ENCODE data around the gene OR1L6.

Gene OR1L6, protein sequence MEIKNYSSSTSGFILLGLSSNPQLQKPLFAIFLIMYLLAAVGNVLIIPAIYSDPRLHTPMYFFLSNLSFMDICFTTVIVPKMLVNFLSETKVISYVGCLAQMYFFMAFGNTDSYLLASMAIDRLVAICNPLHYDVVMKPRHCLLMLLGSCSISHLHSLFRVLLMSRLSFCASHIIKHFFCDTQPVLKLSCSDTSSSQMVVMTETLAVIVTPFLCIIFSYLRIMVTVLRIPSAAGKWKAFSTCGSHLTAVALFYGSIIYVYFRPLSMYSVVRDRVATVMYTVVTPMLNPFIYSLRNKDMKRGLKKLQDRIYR

DNA sequence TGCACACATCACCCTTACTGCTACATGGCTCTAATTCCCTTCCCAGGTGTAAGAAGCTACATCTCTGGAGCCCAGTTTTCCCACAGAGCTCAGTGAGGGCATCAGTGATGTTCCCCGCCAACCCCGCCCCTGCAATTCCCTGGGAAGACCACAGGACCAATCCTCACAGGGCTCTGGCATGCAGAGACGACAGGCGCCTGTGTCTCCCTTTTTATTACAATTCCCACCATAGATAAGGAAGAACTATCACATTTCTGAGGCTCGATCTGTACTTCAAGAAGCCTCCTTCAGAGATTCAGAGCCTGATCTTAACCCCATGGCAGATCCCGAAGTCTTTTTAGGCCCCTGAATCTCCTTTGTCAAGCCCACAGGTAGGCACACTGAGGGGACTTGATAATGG lies at the start of gene OR1L6:
Gene OR1L6 (plus strand): TSS at position 301 of the 400 bp plus-strand sequence. CDS start 7,545 bp downstream, outside the sequence.
- no peak for DNase-seq (ENCODE audit: low read depth in 3 of 3)

DNA sequence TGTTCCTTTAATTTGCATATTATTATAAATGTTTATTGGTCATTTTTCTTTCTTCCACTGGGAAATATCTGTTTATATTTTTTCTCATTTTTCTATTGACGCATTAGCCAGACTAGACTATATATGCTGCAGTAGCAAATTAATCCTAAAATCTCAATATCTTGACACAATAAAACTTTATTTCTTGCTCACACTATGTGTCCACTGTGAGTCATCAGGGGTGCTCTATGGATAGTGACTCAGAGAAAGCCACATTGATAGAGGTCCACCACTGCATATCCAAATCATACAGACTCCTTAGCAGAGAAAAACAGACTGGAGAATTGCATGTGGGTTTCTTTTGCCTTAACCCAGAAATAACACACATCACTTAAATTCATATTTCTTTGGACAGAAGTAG lies 46.4 kb upstream of the OR1L6 start:
- no peak for DNase-seq (ENCODE audit: low read depth in 3 of 3)

DNA sequence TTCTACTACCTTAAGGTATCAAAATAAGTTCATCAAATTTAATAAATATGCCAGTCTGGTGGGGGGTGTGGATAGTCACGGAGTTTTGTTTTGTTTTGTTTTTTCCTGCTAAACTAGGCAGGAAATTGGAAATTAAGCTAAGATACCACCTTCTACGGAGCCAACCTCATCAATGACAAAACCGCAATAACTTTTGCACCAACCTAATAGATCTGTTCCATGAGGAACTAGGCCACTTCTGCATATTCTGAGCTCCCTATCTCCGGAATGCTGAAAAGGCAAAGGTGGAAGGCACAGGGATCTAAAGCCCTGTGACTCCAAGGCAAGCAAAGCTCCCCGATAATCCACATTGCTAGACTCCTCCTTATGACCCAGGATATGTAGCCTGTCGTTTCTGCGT lies 24.1 kb upstream of the OR1L6 start:
- no peak for DNase-seq (ENCODE audit: low read depth in 3 of 3)

DNA sequence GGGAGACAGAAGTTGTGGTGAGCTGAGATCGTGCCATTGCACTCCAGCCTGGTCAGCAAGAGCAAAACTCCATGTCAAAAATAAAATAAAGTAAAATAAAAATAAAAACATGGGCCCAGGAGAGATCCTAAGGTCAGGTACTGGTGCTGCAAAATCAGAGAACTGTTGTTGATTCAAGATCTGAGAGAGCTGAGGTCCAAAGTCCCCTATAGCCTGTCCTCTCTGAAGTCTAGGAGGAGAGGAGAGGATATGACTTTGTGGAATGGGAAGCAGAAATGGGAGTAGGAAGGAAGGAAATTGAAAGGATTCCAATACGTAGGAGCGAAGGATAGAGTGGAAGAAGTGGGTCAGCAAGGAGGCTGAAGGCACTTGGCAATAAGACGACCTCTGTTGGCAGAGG lies 22.9 kb upstream of the OR1L6 start:
- DNase-seq (ENCODE audit: low read depth in 3 of 3): no peak

DNA sequence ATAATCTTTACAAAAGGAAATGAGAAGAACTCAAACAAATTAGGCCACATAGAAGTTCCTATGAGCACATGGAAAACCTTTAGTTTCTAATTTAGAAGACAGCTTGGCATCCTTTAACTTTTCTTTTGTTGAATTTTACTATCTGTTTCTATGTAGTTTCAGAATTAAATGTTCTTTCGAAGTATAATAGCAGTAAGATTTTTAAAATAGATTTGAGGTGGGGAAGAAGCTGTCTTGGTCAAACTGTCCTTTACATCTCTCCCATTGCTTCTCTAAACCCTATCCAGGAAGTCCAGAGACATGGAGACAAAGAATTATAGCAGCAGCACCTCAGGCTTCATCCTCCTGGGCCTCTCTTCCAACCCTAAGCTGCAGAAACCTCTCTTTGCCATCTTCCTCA lies 18.4 kb upstream of the OR1L6 start, which contains the start of gene OR1L4:
Gene OR1L4 (plus strand): TSS at position 301 of the 400 bp plus-strand sequence. CDS start 0 bp downstream, at position 301.
- DNase-seq (ENCODE audit: low read depth in 3 of 3): no peak

DNA sequence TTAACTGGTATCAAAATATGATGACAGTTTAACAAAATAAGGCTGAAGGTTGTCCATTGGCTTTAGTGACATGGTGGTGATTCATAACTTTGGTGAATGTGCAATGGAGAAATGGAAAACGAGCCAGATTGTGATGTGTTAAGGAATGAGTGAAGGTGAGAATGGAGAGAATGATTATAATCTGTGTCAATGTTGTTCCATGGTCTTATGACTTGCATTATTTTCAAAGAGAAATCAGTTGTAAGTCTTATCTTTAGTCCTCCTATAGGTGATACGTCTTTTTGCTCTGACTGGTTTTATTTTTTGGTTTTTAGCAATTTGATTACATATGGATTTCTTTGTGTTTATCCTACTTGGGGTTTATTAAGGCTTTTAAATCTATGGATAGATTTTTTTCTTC lies 12.7 kb downstream of the OR1L6 start:
- no peak for DNase-seq (ENCODE audit: low read depth in 3 of 3)

DNA sequence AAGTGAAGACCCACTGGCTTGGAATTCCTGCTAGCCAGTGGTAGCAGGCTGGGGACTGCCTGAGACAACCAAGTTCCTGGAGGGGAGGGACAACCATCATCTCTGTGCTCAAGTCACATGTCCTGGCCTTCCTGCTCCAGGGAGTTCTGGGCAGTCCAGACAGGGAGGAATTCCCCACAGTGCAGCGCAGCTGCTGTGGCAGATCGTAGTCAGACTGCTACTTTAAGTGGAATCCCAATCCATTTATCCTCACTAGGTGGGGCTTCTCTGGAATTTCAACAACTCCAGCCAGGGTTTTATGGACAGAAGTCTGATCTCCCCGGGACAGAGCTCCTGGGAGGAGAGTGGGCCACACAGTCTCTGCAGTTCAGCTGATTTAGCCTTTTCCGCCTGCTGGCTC lies 25.7 kb downstream of the OR1L6 start:
- DNase-seq (ENCODE audit: low read depth in 3 of 3): no peak

DNA sequence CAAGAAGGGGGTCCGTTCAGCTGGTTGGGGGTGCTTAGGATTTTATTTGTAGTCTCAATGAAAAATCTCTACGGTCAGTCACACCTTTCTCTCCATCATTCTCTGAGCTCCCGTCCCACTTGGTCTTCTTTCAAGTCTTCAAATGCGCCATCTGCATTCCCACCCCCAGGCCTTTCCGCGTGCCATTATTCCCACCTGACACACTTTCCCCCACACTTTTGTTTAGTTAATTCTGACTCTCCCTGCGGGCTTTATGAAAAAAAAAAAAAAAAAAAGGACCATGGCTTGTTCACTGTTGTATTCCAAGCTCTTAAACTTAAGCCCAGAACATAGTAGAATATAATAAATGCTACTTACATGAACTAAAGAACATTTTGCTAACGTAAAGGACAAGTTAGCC lies 34.9 kb downstream of the OR1L6 start:
- DNase-seq (ENCODE audit: low read depth in 3 of 3): no peak

DNA sequence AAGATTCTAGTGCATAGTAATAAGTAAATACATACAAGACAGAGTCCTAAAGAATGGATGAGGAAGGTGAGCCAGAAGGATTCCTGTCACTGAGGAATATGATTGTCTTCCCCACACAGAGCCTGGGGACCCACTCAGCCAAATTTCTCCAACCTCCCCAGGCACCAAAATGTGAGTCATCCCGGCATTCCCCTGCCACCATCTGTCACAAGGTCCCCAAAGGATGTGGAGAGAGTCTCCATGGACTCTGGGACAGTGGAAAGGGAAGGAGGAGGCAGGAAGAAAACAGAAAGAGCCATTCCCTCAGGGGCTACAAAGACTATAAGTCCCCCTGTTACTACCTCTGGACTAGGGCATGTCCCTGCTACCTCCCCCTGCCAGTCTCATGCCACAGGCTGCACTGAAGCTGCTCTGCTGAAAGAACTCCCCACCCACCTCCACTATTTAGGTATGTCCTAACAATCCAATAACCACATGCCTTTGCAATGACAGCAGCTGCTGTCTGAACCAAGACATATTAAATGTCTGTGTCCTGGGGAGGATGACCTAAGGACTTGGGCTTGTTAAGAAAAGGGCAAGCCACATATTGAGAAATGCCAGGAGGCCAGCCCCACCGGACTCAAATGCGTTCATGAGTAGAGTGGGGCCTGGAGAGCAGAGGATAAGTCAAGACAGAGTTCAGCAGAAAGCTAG lies 36.0 kb downstream of the OR1L6 start:
- no peak for DNase-seq (ENCODE audit: low read depth in 3 of 3)

DNA sequence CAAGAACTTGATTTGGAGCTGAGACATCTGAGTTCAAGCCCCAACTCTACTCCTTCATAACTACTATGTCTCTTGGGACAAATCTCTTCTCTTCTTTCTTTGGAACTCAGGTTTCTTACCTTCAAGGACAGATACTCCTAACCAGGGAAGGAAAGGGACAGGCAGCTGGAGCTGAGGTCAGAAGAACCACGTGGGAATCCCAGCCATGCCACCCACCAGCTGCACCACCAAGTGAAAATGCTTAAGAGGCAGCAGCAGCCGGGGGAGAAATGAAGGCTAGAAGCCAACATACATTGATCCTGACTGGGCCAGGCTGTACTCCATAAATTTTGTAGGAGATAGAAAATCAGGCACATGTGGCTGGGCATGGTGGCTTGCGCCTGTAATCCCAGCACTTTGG lies 37.1 kb downstream of the OR1L6 start:
- no peak for DNase-seq (ENCODE audit: low read depth in 3 of 3)

DNA sequence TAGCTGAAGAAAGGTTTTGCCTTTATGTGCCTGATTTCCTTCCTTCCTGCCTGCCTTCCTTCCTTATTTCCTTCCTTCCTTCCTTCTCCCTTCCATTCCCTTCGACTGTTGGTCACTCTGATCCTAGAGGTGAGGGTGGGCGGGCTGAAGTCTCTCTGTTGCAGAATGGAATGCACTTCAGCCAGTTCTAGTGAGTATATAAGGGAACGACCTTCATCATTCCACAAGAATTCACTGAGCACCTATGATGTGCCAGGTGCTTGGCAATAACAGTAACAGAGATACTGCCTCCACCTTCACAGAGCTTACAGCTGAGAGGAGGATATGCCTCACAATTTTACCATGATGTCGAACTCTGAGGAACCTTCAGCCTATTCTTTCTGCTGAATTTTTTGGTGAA lies 37.9 kb downstream of the OR1L6 start:
- no peak for DNase-seq (ENCODE audit: low read depth in 3 of 3)

DNA sequence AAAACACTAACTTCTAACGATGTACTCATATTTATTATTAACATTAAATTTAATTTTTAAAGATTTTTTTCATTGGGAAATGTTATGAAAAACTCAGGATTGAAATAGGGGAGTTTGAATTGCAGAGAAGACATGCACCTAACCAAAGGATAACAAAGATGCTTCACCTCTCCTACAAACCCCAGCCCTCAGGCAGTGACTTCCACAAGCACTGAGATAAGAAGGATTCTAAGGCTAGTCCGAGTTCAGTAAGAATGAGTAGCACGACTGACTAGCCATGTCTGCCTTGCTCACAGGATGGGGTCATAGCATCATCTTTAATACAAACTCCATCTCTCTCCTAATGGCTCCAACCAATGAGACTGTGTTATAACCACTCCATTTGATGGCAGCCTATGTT lies 39.6 kb downstream of the OR1L6 start:
- DNase-seq (ENCODE audit: low read depth in 3 of 3): no peak

DNA sequence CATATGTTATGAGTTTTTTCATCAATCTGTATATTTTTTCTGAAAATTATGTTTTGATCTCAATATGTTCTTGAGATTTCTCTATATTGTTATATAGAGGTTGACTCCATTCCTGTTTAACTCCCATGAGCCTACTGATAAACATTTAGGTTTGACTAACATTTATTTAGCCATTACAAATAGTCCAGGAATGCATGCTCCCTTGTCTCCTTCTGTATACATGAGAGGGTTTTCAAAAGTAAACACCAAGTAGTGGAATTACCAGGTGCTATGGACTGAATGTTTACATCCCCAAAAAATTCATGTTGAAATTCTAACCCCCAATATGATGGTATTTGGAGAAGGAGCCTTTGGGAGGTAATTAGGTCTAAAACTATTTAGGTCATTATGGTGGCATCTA lies 43.2 kb downstream of the OR1L6 start:
- no peak for DNase-seq (ENCODE audit: low read depth in 3 of 3)

DNA sequence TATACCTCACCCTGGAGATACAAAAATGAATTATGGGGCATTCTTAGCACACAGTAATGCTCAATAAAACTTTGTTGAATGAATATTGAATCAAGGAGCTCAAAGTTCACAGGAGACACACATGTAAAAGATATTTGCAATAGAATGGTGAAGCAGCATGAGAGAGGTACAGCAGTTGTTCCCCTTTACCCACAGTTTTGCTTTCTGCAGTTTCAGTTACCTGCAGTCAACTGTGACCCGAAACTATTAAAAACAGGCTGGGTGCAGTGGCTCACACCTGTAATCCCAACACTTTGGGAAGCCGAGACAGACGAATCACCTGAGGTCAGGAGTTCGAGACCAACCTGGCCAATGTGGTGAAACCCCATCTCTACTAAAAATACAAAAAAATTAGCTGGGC lies 44.2 kb downstream of the OR1L6 start:
- no peak for DNase-seq (ENCODE audit: low read depth in 3 of 3)

DNA sequence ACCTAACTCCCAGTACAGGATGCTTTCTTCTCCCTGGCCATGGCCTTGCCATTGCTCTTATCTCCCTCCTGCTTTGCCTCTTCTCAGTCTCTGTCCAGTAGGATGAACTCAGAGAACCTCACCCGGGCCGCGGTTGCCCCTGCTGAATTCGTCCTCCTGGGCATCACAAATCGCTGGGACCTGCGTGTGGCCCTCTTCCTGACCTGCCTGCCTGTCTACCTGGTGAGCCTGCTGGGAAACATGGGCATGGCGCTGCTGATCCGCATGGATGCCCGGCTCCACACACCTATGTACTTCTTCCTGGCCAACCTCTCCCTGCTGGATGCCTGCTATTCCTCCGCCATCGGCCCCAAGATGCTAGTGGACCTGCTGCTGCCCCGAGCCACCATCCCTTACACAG lies 46.7 kb downstream of the OR1L6 start, which contains the start of gene OR5C1:
Gene OR5C1 (plus strand): TSS at position 103 of the 400 bp plus-strand sequence. CDS start 0 bp downstream, at position 103.
- no peak for DNase-seq (ENCODE audit: low read depth in 3 of 3)

DNA sequence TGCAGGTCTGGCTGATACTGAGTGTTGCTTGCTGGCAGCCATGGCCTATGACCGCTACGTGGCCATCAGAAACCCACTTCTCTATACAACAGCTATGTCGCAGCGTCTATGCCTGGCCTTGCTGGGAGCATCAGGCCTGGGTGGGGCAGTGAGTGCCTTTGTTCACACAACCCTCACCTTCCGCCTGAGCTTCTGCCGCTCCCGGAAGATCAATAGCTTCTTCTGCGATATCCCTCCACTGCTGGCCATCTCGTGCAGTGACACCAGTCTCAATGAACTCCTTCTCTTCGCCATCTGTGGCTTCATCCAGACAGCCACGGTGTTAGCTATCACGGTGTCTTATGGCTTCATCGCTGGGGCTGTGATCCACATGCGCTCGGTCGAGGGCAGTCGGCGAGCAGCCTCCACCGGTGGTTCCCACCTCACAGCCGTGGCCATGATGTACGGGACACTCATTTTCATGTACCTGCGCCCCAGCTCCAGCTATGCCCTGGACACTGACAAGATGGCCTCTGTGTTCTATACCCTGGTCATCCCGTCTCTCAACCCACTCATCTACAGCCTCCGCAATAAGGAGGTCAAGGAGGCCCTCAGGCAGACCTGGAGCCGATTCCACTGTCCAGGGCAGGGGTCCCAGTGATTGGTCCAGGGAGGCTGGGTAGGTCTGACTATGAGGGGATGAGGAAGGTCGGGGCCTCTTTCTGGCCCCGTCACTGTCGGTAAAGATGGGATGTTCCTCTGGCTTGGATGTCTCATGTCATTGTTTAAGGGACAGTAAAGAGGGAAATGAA lies 47.3 kb downstream of the OR1L6 start:
- DNase-seq (ENCODE audit: low read depth in 3 of 3): no peak

DNA sequence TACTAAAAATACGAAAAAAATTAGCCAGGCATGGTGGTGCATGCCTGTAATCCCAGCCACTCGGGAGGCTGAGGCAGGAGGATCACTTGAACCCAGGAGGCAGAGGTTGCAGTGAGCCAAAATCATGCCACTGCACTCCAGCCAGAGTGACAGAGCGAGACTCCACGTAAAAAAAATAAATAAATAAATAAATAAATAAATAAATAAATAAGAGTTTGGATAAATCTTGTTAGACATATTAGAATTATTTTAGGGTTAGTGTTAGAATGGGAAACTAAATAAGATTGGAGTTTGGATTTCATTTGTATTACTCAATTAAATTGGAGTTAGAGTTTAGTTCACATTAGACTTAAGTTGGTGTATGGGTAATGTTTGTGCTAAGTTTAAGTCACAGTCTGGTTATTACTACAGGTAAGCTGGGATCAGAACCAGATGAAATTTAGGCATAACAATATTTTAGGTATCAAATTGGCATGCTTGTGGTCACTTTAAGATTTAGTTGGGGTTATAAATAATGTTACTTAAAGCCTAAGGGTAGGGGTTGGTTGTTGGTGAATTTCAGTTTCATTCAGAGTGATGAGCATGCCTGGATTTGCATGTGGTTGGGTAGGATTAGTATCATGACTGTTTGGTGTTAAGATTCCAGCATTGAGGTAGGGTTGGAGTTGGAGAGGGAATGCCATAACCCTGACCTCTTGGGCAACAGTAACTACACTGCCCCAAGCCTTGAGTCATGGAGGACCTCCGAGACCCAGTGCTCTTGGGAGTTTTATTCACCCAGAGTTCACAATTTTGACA lies 50.0 kb downstream of the OR1L6 start:
- DNase-seq (ENCODE audit: low read depth in 3 of 3): no peak

DNA sequence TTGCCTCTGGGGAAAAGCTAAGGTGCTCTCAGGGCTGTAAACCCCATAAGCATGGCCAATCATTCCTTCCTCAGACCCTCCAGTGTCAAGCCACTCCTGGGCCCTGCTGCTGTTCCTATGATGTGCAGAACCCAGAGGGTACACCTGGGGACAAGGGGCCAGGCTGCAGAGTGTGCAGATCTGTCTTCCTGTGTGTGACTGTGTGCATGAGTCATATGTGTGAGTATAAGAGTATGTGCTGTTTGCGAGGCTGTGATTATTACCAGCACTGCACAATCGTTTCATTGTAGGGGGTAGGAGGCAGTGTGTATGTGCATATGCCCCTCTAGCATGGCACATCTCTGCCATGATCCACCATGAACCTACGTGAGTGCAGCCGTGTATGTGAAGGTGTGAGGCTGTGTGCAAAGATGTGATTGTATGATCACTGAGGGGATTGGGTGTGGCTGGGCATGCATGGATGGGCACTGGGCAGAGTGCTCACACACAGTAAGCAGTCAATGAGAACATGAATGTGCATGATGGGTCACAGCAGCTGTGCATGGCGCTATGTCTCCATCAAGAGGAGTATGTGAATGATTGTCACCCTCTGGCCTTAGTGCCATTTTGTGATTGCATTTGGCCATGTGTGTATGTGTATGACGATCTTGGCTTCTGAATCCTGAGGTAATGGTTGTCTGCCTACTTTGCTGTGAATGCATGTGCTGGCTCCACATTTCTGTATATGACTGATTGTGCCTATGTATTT lies 55.4 kb downstream of the OR1L6 start:
- DNase-seq (ENCODE audit: low read depth in 3 of 3): no peak
